UCSD-AML1 (cell line): ENCODE results near the gene TGM1.

Experiments
- DNase-seq: peaks from one replicate; lab custom pipeline; 2025; ENCODE audit not compliant: unreplicated experiment; lab: John Stamatoyannopoulos, UW

TGM1 gene

GRCh38 chr14:24271134-24271833 is 8.3 kb upstream of the TGM1 start, which contains the start of gene RABGGTA:
RABGGTA (minus strand) TSS chr14:24271597; CDS start chr14:24271115, 482 bp downstream.
- DNase-seq: peak; percentile 89

DNA sequence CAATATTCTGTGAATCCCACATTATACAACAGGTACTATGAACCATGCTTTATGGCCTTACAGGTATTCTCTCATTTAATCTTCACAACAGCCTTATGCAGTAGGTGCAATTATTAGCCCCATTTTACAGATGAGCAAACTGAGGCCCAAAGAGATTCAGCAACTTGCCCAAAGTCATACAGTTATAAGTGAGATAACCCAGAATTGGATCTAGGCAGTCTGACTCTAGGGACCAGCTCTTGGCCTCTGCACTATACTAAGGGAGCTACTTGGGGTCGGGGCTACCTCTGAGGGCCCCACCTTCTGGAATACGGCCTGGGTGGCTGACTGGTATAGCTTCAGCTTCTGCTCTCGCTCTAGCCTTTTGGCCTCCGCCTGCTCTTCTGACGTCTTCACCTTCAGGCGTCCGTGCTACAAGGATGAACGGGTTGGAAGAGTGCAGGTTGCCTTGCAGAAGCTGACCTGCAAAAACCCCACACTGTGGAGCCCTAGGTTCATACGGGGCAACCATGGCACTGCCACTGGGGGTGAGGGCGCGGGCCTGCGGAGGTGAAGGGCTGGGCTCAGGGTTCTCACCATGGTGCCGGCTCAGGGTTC is 7.7 kb upstream of the TGM1 start:
- DNase-seq: no peak

DNA sequence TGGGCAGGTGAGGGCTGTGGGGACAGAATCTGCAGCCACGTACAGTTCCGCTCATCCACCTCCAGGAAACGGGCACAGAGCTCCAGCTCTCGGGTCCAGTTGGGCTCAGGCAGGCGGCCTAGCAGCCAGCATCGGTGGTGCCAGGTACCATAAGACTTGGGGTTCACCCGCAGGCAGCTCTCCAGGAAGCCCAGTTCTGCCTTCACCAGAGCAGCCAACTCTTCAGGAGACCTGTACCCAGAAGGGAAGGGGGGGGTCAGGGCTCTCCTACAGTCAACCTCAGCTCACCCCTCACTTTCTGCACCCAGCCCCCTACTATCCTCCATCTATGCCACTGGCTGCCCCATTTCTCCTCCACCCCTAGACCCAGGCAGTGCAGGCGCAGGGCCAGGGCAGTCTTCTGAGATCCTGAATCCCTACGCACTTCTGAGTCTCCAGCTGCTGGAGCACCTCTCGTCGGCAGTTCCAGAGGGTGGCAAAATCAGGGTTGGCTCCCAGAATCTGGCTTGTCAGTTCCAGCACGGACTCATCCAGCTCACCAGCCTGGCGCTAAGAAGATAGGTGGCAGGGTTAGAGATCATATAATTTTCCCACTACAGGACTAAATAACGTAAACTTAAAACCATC is 7.0 kb upstream of the TGM1 start:
- DNase-seq: no peak

DNA sequence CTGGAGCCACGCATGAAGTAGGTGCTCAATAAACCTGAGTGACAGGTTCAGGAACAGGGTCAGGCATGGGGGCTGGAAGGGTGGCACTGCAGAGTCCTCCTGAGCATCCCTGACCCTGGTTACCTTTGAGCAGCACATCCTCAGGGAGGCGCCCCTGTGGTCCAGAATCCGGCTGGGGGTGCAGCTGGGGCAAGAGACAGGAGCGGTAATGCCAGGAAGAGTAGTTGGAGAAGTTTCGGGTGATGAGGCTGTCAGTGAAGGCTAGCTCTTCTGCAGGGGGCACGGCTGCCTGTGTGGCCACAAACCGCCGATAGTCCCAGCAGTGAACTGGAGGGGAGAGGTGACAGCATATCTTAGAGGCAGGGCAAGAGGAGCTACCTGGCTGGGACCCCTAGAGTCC is 6.4 kb upstream of the TGM1 start:
- no peak for DNase-seq

GRCh38 chr14:24268225-24268624 is 5.2 kb upstream of the TGM1 start:
- no peak for DNase-seq

GRCh38 chr14:24267516-24267915 is 4.5 kb upstream of the TGM1 start:
- no peak for DNase-seq

GRCh38 chr14:24266344-24267244 is 3.6 kb upstream of the TGM1 start:
- DNase-seq: no peak

GRCh38 chr14:24264298-24264697 is 1.3 kb upstream of the TGM1 start:
- DNase-seq: no peak

GRCh38 chr14:24263848-24264247 is 871 bp upstream of the TGM1 start:
- no peak for DNase-seq

GRCh38 chr14:24261969-24262327 is 1.0 kb downstream of the TGM1 start:
- no peak for DNase-seq

DNA sequence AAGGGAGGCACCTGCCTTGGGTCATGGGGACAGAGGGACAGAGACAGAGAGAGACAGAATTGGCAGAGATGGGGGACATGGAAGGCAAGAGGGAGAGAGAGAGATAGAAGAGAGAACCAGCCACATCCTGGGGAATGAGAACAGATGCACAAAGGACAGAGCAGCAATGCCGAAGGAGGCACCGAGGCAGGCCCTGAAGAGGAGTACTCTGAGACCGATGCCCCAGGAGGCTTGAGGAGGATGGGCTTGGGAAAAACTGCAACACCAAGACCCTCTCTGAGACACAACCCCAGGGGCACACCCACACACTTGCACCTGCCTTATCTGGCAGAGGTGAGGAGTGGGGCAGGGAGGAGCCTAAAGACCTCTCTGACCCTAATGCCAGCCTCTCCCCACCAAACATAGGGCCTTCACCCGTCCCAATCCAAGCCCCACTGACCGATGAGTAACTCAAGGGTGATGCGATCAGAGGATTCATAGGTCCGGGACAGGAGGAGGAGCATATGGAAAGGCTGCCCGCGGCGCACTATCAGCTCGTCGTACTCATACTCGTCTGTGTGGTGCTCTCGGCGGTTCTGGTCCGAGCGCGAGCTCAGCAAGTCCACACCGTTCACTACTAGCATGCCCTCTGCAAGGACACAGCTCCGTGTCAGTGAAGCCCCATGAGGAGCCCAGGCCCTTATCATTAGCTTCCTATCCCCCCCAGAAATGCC is 1.6 kb downstream of the TGM1 start:
- DNase-seq: no peak

GRCh38 chr14:24260780-24261157 is 2.2 kb downstream of the TGM1 start:
- no peak for DNase-seq

GRCh38 chr14:24260026-24260779 is 2.8 kb downstream of the TGM1 start:
- no peak for DNase-seq

- no peak for DNase-seq
These were observed 3.5 kb downstream of the TGM1 start for GRCh38 chr14:24259282-24260025.

DNA sequence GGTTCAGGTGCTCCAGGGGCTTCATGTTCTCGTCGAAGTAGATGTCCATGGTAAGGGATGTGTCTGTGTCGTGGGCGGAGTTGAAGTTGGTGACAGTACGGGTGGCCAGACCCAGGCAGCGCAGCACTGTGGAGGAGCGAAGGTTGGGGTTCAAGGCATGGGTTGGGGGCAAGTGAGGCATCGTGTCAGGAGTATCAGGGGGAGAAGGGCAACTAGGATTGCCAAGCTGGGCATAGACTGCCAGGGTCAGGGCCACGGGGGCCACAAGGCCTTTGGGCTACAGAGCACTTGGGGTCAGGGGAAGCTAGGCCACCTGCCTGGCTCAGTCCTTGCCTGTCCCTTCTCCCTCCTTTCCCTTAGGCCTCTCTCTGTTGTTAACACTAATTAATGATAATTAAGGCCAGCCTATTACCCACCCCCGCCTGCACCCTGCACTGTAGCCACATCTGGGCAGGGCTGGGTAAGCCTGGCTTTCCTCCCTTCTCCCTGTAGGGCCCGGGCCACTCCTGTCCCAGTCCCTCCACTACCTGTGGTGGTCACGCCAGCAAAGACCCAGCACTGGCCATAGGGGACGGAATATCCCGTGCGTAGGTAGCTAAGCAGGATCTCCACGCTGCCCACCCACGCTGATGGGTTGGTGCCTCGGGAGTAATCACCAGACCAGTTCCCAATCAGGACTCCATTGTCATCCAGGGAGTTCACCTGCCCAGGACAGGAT is 4.3 kb downstream of the TGM1 start:
- DNase-seq: no peak

GRCh38 chr14:24258119-24258518 is 4.9 kb downstream of the TGM1 start:
- DNase-seq: no peak

DNA sequence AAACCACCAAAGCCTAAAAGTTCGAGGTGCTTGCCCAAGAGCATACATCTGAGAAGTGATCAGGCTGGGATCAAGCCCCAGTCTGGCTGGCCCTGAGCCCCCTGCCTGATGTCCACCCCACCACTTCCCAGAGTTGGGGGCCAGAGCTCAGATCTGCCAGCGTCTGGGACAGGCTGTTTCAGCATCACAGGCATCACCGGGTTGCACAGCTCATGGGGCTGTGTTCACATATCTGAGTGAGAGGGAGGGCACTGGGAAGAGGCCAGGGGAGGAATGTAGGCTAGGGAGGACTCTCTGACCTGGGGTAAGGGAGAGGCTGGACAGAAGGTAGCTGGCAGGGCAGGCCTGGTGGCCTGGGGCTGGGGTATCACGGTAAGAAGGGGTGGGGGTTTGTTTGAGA is 6.0 kb downstream of the TGM1 start:
- DNase-seq: no peak

DNA sequence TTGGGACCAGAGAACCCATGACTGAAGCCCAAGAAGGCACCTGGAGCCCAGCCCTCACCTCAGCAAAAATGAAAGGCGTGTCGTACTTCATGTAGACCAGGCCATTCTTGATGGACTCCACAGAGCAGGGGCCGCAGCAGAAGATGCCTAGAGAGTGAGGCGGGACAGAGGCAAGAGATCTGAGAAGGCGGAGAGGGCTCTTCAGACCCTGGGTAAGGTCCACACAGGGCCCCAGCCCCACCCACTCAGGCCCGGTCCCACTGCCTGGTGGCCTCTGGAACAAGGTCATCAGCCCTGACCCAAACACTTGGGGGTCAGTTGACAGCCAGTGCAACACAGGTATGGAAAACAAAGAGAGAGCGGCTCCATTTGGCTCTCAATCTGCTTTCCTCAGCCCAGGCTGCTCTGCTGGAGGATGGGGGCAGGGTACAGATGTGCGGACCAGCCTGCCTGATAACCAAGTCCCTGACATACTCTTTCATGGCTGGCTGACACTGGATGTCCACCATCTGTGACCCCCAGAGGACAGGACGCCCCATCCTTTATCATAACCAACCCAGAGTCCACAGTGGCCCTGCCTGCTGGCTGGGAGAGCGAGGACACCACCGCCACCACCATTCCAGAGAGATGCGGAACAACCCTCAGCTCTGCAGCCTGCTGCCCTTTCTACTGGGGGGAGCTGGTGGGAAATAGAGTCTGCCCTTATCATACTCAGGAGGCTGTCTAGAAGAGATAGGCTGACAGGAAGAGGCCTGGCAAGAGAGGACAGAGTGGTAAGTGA is 6.9 kb downstream of the TGM1 start:
- DNase-seq: no peak
